Loucy (cell line): Measurements from ENCODE around the gene ADGRG7.

Source experiments
- H2AFZ ChIP-seq: fragments of 200-600 bp; sonication (generic); 2 replicates; pipeline ENCODE4 v1.6.0; 2016; ENCODE audit warnings: antibody characterized with exemption, mild to moderate bottlenecking, low read length, moderate library complexity
- H3F3A ChIP-seq: fragments of 200-600 bp; 2 replicates; pipeline ENCODE4 v1.6.0; 2016; ENCODE audit warnings: antibody characterized with exemption, low read depth, mild to moderate bottlenecking
- H3K27me3 ChIP-seq: fragments of 200-600 bp; sonication (generic); 2 replicates; pipeline ENCODE4 v1.6.1; 2014; ENCODE audit warnings: low read length, mild to moderate bottlenecking; ENCODE audit not compliant: insufficient read depth, poor library complexity, severe bottlenecking
- H3K36me3 ChIP-seq: fragments of 200-600 bp; sonication (generic); 2 replicates; pipeline ENCODE4 v1.6.1; 2016; ENCODE audit warnings: low read length; ENCODE audit not compliant: insufficient read depth
- H3K4me1 ChIP-seq: fragments of 200-600 bp; sonication (generic); 2 replicates; pipeline ENCODE4 v1.5.1; 2014; ENCODE audit warnings: low read length, mild to moderate bottlenecking; ENCODE audit not compliant: insufficient read depth, poor library complexity, severe bottlenecking
- H3K4me2 ChIP-seq: fragments of 200-600 bp; sonication (generic); 2 replicates; pipeline ENCODE4 v1.6.0; 2014; ENCODE audit warnings: antibody characterized with exemption, low read length, low read depth, mild to moderate bottlenecking; ENCODE audit not compliant: poor library complexity, severe bottlenecking
- H3K4me3 ChIP-seq: fragments of 200-600 bp; sonication (generic); 2 replicates; pipeline ENCODE4 v1.5.1; 2014; ENCODE audit warnings: low read length, mild to moderate bottlenecking, mixed read lengths; ENCODE audit not compliant: poor library complexity, severe bottlenecking
- H3K79me2 ChIP-seq: fragments of 200-600 bp; sonication (generic); 2 replicates; pipeline ENCODE4 v1.6.1; 2014; ENCODE audit warnings: low read length; ENCODE audit not compliant: insufficient read depth
- H3K9ac ChIP-seq: fragments of 200-600 bp; sonication (generic); 2 replicates; pipeline ENCODE4 v1.6.0; 2014; ENCODE audit warnings: mild to moderate bottlenecking, low read depth, low read length, moderate library complexity; ENCODE audit not compliant: poor library complexity, severe bottlenecking
- H3K9me2 ChIP-seq: fragments of 200-600 bp; sonication (generic); replicated peaks from 2 replicates; pipeline ENCODE4 v1.6.1; 2016; ENCODE audit warnings: low read depth, low read length, mixed read lengths
- H3K9me3 ChIP-seq: fragments of 200-600 bp; sonication (generic); 2 replicates; pipeline ENCODE4 v1.6.1; 2014; ENCODE audit warnings: mild to moderate bottlenecking, antibody characterized with exemption, low read length, low read depth; ENCODE audit not compliant: insufficient read depth
- H4K20me1 ChIP-seq: fragments of 200-600 bp; sonication (generic); 2 replicates; pipeline ENCODE4 v1.6.0; 2014; ENCODE audit warnings: antibody characterized with exemption, low read length, mild to moderate bottlenecking; ENCODE audit not compliant: insufficient read depth, poor library complexity, severe bottlenecking
- EZH2phosphoT487 ChIP-seq: fragments of 200-600 bp; IDR thresholded peaks from 2 replicates; pipeline ENCODE4 v1.6.1; 2018; ENCODE audit warnings: antibody characterized with exemption, mild to moderate bottlenecking, moderate library complexity, borderline replicate concordance
- TF ChIP-seq, protein P1 (sequence below): fragments of 200-600 bp; sonication (generic); conservative IDR thresholded peaks from 2 replicates; pipeline ENCODE4 v1.5.1; 2014; ENCODE audit warnings: mild to moderate bottlenecking, antibody characterized with exemption, low read length

Gene ADGRG7

GRCh38 chr3:100720426-100720825, 111.0 kb downstream of the ADGRG7 start:
- peaks cover 73% of the 10 kb centered on the region for H3K79me2 ChIP-seq
- no peaks in the 10 kb centered on the region; the same call in 1 of the 2 replicates for H3K9me3 ChIP-seq
- H3K9me2 ChIP-seq = no peaks in the 10 kb centered on the region
- peaks cover 63% of the 10 kb centered on the region for H3K36me3 ChIP-seq
- H3K9ac ChIP-seq = no peak overlapping the region
- H3K4me1 ChIP-seq = peaks cover 37% of the 10 kb centered on the region
- TF ChIP-seq, protein P1, sequence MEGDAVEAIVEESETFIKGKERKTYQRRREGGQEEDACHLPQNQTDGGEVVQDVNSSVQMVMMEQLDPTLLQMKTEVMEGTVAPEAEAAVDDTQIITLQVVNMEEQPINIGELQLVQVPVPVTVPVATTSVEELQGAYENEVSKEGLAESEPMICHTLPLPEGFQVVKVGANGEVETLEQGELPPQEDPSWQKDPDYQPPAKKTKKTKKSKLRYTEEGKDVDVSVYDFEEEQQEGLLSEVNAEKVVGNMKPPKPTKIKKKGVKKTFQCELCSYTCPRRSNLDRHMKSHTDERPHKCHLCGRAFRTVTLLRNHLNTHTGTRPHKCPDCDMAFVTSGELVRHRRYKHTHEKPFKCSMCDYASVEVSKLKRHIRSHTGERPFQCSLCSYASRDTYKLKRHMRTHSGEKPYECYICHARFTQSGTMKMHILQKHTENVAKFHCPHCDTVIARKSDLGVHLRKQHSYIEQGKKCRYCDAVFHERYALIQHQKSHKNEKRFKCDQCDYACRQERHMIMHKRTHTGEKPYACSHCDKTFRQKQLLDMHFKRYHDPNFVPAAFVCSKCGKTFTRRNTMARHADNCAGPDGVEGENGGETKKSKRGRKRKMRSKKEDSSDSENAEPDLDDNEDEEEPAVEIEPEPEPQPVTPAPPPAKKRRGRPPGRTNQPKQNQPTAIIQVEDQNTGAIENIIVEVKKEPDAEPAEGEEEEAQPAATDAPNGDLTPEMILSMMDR = no peak
- no peak for TF ChIP-seq EZH2phosphoT487
- H3K4me3 ChIP-seq = no peak overlapping the region
- peak overlapping the region; percentile 59 for H3K4me2 ChIP-seq
- H4K20me1 ChIP-seq = peaks cover 56% of the 10 kb centered on the region
- no peaks in the 10 kb centered on the region for H3F3A ChIP-seq
- no peak overlapping the region for H2AFZ ChIP-seq
- H3K27me3 ChIP-seq = no peaks in the 10 kb centered on the region

DNA sequence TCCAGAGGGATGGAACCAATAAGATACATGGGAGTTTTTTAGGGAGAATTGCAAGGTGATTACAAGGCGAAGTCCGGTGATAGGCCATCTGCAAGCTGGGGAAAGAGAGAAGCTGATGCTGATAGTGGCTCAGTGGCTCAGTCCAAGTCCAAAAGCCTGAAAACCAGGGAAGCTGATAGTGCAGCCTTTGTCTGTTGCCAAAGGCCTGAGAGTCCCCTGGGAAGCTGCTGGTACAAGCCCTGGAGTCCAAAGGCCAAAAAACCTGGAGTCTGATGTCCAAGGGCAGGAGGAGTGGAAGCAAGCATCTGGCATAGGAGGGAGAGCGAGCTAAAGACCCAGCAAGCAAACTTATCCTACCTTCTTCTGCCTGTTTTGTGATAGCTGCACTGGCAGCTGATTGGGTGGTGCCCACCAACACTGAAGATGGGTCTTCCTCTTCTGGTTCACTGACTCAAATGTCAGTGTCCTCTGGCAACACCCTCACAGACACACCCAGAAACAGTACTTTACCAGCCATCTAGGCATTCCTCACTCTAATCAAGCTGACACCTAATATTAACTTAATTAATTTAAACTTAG, 116.6 kb downstream of the ADGRG7 start:
- no peak overlapping the region for H3K9ac ChIP-seq
- TF ChIP-seq, protein P1 = no peak
- no peak for TF ChIP-seq EZH2phosphoT487
- no peak overlapping the region for H2AFZ ChIP-seq
- no peaks in the 10 kb centered on the region for H3K9me2 ChIP-seq
- no peaks in the 10 kb centered on the region; the same call in 1 of the 2 replicates for H3K9me3 ChIP-seq
- no peaks in the 10 kb centered on the region for H3F3A ChIP-seq
- peaks cover 79% of the 10 kb centered on the region for H3K36me3 ChIP-seq
- H3K4me1 ChIP-seq = no peaks in the 10 kb centered on the region
- H3K4me3 ChIP-seq = no peak overlapping the region
- no peak overlapping the region for H3K4me2 ChIP-seq
- no peaks in the 10 kb centered on the region for H3K27me3 ChIP-seq
- peaks cover 39% of the 10 kb centered on the region; the same call in 1 of the 2 replicates for H3K79me2 ChIP-seq
- H4K20me1 ChIP-seq = peaks cover 32% of the 10 kb centered on the region

- Histone ChIP-seq H3K4me2 (no peak overlapping the region), H3K9ac (no peak overlapping the region), H3K4me3 (no peak overlapping the region), H3K9me2 (no peaks in the 10 kb centered on the region), H3K9me3 (no peaks in the 10 kb centered on the region; the same call in 1 of the 2 replicates), H3K27me3 (no peaks in the 10 kb centered on the region), H3K79me2 (peaks cover 33% of the 10 kb centered on the region; the same call in 1 of the 2 replicates), H3K4me1 (no peaks in the 10 kb centered on the region), H3F3A (no peaks in the 10 kb centered on the region), H2AFZ (no peak overlapping the region), H4K20me1 (peaks cover 26% of the 10 kb centered on the region), H3K36me3 (peaks cover 79% of the 10 kb centered on the region)
- TF ChIP-seq, protein P1 = no peak
- TF ChIP-seq EZH2phosphoT487 = no peak
Measured at GRCh38 chr3:100726706-100727105, 117.3 kb downstream of the ADGRG7 start.
